ENCODE results near the gene MYO1A. TPM values are rescaled to one million over a fixed set of nuclear protein-coding genes. Genes with fewer than 3 reads are reported as not detected.
"Not testable (repeated sequence)": the region's sequence is repeated elsewhere in the genome, so short reads cannot be mapped to it uniquely, and the experiment has no call there.

The MYO1A gene
- total and polyA plus RNA-seq, 7 experiments from 2014 or later: 0.56 to 2.3 (median 1.8) TPM

DNA sequence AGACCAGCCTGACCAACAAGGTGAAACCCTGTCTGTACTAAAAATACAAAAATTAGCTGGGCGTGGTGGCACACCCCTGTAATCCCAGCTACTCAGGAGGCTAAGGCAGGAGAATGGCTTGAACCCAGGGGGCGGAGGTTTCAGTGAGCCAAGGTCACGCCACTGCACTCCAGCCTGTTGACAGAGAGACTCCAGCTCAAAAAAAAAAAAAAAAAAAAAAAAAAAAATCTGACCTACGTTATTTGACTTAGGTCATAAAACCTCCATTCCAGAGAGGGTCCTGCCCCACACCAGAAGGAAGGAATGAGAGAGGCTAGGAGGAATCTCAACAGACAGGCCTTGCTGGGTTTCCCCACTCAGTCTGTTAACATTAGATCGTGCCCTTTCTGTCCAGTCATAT lies 31.6 kb downstream of the MYO1A start:
- intact Hi-C loops (cut with micrococcal nuclease); H3K9me3 ChIP-seq (ENCODE audit: control insufficient read depth in 2 of 3, low read length in 3 of 3); DNase-seq; H3K36me3 Mint-ChIP-seq; ATAC-seq; H3K9me3 Mint-ChIP-seq; H3K4me3 Mint-ChIP-seq; H3K36me3 ChIP-seq (ENCODE audit: control insufficient read depth in 2 of 3, insufficient read depth in 3 of 3, low read length in 3 of 3); H3K27me3 ChIP-seq (ENCODE audit: control insufficient read depth in 2 of 2, insufficient read depth in 2 of 2, low read length in 2 of 2); H3K4me3 ChIP-seq (ENCODE audit: low read length); H3K27ac ChIP-seq (ENCODE audit: low read depth, low read length): not testable (repeated sequence)
- H3K27me3 Mint-ChIP-seq: peaks cover 0 to 14% (median 0%) of the 10 kb centered on the region in 5 donors
- peaks cover 10 to 62% (median 47%) of the 10 kb centered on the region in 7 donors for H3K4me1 Mint-ChIP-seq
- POLR2A ChIA-PET: interaction anchor here (0.6 to 3.2 kb wide), 11 partner anchors 8 to 1090 kb away, joined by 3 to 14 read pairs (median 5); partner anchors contain the start of gene NEMP1
- CTCF ChIA-PET: interaction anchor here (0.7 to 5.1 kb wide), 8 partner anchors 10 to 53 kb away, joined by 3 to 38 read pairs (median 4); no protein-coding TSS in a partner anchor
- peak overlapping the region in 3 of 9 donors; percentile 62 to 89 (median 83) for H3K27ac Mint-ChIP-seq
- H3K4me1 ChIP-seq (ENCODE audit: control insufficient read depth in 2 of 2, insufficient read depth in 2 of 2, low read length in 2 of 2): peaks cover 0 to 26% of the 10 kb centered on the region in 2 donors

DNA sequence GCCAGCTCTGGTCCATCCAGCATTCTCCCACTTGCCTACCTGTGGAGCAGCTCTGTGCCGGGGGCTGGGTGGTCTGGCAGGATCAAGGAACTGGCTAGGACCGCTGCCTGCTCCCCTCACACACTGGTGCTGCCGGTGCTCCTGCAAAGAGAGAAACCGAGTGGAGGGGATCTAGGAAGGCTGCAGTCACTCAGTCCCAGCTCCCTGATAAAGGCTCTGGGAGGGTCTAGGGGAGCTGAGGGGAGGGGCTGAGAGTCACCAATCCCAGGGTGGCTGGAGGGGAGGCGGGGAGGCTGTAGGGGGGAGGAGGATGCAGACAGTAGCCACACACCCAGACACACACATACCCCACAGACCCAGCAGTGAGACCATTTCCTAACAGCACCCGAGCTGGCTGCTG lies 33.6 kb downstream of the MYO1A start, which contains the start of gene TAC3:
TSS of gene TAC3 (minus strand) at position 182 of the 400 bp plus-strand sequence. CDS start 732 bp downstream, outside the sequence.
- peak within 1 kb of the TSS in 5 of 9 donors; percentile 35 to 75 (median 45) for H3K27ac Mint-ChIP-seq
- H3K27ac ChIP-seq (ENCODE audit: low read depth, low read length): no peak within 1 kb of the TSS
- no peak within 1 kb of the TSS for H3K4me3 ChIP-seq (ENCODE audit: low read length)
- POLR2A ChIA-PET: interaction anchor here (1.3 to 1.7 kb wide), 4 partner anchors 10 to 18 kb away, joined by 3 to 5 read pairs (median 5); no protein-coding TSS in a partner anchor
- H3K36me3 ChIP-seq (ENCODE audit: control insufficient read depth in 2 of 3, insufficient read depth in 3 of 3, low read length in 3 of 3): no peaks in the 10 kb centered on the region
- DNase-seq (no peak), ATAC-seq (no peak)
- CTCF ChIA-PET: interaction anchor here (0.7 to 5.1 kb wide), 6 partner anchors 8 to 263 kb away, joined by 3 to 38 read pairs (median 6); no protein-coding TSS in a partner anchor
- no peaks in the 10 kb centered on the region for H3K9me3 ChIP-seq (ENCODE audit: control insufficient read depth in 2 of 3, low read length in 3 of 3)
- intact Hi-C loops (cut with micrococcal nuclease): no loop called here
- no peaks in the 10 kb centered on the region for H3K9me3 Mint-ChIP-seq
- peaks cover 22 to 71% (median 54%) of the 10 kb centered on the region in 7 donors for H3K4me1 Mint-ChIP-seq
- peaks cover 0 to 4% (median 0%) of the 10 kb centered on the region in 5 donors for H3K36me3 Mint-ChIP-seq
- H3K27me3 Mint-ChIP-seq: peaks cover 0 to 14% (median 0%) of the 10 kb centered on the region in 5 donors
- no peaks in the 10 kb centered on the region for H3K27me3 ChIP-seq (ENCODE audit: control insufficient read depth in 2 of 2, insufficient read depth in 2 of 2, low read length in 2 of 2)
- peaks cover 0 to 40% of the 10 kb centered on the region in 2 donors for H3K4me1 ChIP-seq (ENCODE audit: control insufficient read depth in 2 of 2, insufficient read depth in 2 of 2, low read length in 2 of 2)
- no peak within 1 kb of the TSS for H3K4me3 Mint-ChIP-seq

DNA sequence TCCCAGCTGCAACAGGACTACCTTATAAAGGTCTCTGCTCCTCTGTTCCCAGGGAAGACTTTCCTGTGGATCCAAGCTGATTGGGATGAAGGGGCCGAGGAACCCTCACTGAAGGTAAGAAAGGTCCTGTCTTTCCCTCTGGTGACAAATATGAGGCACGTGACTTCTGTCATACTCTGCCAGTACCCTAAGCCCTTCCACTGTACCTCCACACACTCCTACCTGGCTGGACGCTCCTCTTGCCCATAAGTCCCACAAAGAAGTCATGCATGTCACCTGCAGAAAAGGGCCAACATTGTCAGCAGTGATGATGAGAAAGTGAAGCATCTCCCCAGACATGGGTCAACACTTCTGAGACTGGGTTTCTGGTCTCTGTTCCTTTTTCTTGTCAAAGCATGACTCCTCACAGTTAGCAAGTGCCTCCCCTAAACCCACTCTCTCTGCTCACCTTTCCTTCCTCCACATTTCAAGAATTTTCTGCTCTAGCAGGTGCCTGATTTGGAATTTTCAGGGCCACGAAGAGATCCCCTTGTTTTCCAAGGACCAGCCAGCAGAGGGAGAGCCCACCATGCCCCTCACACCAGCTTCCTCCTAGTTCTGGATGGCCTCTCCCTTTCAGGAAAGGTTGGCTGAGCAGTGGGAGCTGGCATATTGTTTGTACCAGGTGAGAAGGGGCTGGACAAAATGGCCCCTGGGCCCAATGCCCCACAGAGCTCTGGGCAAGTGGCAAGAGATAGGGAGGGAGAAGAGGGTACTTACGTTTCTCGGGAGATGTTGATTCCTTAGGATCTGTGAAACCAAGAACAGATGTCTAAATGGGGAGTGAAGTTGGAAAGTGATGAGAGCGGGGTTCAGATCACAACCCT lies 37.1 kb downstream of the MYO1A start:
- H3K4me1 Mint-ChIP-seq: peaks cover 18 to 72% (median 55%) of the 10 kb centered on the region in 7 donors

DNA sequence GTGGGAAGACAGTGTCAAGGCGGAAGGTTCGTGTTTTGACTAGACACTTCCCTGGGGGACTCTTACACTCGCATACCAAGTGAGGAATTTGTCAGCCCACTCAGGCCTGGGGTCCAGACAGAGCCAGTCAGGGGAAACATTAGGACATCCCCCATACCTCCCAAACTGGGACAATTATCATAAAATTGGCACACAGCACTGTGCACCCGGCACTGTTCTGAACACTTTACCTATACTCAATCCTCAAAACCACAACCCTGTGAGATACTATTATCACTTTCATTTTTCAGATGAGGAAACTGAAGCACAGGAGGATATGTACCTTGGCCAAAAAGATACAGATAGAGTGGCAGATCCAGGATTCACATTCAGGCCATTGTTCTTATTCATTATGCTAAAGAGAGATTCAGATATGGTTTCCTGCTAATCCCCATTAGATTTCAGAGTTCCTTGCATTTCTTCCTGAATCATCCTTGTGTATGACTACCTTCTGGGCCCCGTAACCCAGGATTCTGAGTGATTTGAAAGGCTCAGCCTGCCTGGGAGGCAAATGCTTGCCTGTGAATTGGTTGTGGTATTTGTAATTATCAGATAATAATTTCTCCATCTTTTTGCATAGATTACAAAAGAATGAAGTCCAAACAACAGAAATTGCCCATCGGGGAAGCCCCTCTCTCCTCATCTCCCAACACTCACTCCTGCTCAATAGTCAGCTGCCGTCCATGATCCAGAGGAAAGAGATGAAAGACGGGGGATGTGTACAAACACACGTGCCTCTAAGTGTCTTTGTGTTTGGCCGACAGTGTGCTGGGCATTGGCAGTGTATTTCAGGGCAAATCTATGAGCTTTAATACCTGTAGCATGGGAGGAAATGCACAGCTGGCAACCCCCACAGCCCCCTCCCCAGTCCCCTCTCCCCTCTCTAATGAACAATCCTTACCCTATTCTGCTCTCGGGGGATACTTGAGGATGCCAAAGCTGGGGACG lies 38.2 kb downstream of the MYO1A start:
- H3K4me1 ChIP-seq (ENCODE audit: control insufficient read depth in 2 of 2, insufficient read depth in 2 of 2, low read length in 2 of 2): peaks cover 9 to 45% of the 10 kb centered on the region in 2 donors
- no peaks in the 10 kb centered on the region for H3K9me3 ChIP-seq (ENCODE audit: control insufficient read depth in 2 of 3, low read length in 3 of 3)
- intact Hi-C loops (cut with micrococcal nuclease): loop anchor here in 1 of 2 donors (1.0 kb wide), 1 partner anchor 9 kb away; no protein-coding TSS in a partner anchor
- peak overlapping the region; percentile 23 for H3K4me3 ChIP-seq (ENCODE audit: low read length)
- peak; percentile 64 for ATAC-seq
- H3K36me3 ChIP-seq (ENCODE audit: control insufficient read depth in 2 of 3, insufficient read depth in 3 of 3, low read length in 3 of 3): no peaks in the 10 kb centered on the region
- ChIA-PET POLR2A (interaction anchor here (0.5 to 3.0 kb wide), 8 partner anchors 9 to 257 kb away, joined by 3 to 25 read pairs (median 6); partner anchors contain the start of gene STAT6), CTCF (interaction anchor here (0.5 to 11.4 kb wide), 9 partner anchors 8 to 439 kb away, joined by 3 to 241 read pairs (median 5); partner anchors contain the start of gene STAT6)
- Mint-ChIP-seq H3K9me3 (no peaks in the 10 kb centered on the region), H3K27me3 (peaks cover 0 to 14% (median 0%) of the 10 kb centered on the region in 5 donors), H3K27ac (peak overlapping the region; percentile 78 to 95 (median 90)), H3K4me1 (peaks cover 28 to 81% (median 66%) of the 10 kb centered on the region in 7 donors), H3K36me3 (peaks cover 0 to 4% (median 0%) of the 10 kb centered on the region in 5 donors), H3K4me3 (peak overlapping the region; percentile 42 to 78 (median 62))
- DNase-seq: peak in 4 of 9 donors; percentile 36 to 51 (median 43)
- H3K27me3 ChIP-seq (ENCODE audit: control insufficient read depth in 2 of 2, insufficient read depth in 2 of 2, low read length in 2 of 2): no peaks in the 10 kb centered on the region
- peak overlapping the region; percentile 55 for H3K27ac ChIP-seq (ENCODE audit: low read depth, low read length)

More for the DNA sequence above, 37.1 kb downstream of the MYO1A start:
- Mint-ChIP-seq H3K27me3 (peaks cover 0 to 14% (median 0%) of the 10 kb centered on the region in 5 donors), H3K9me3 (no peaks in the 10 kb centered on the region), H3K27ac (peak overlapping the region in 7 of 9 donors; percentile 14 to 95 (median 76)), H3K36me3 (peaks cover 0 to 4% (median 0%) of the 10 kb centered on the region in 5 donors), H3K4me3 (peak overlapping the region in 3 of 10 donors; percentile 45 to 57 (median 48))
- DNase-seq (no peak), ATAC-seq (no peak)
- intact Hi-C loops (cut with micrococcal nuclease): no loop called here
- CTCF ChIA-PET: interaction anchor here (1.0 to 11.4 kb wide), 4 partner anchors 8 to 99 kb away, joined by 4 to 241 read pairs (median 64); partner anchors contain the start of gene STAT6
- Histone ChIP-seq H3K4me1 (ENCODE audit: control insufficient read depth in 2 of 2, insufficient read depth in 2 of 2, low read length in 2 of 2) (peaks cover 5 to 35% of the 10 kb centered on the region in 2 donors), H3K4me3 (ENCODE audit: low read length) (no peak overlapping the region), H3K36me3 (ENCODE audit: control insufficient read depth in 2 of 3, insufficient read depth in 3 of 3, low read length in 3 of 3) (no peaks in the 10 kb centered on the region), H3K9me3 (ENCODE audit: control insufficient read depth in 2 of 3, low read length in 3 of 3) (no peaks in the 10 kb centered on the region), H3K27ac (ENCODE audit: low read depth, low read length) (no peak overlapping the region), H3K27me3 (ENCODE audit: control insufficient read depth in 2 of 2, insufficient read depth in 2 of 2, low read length in 2 of 2) (no peaks in the 10 kb centered on the region)
- POLR2A ChIA-PET: interaction anchor here (2.1 to 3.0 kb wide), 2 partner anchors 8 to 99 kb away, joined by 11 to 25 read pairs; partner anchors contain the start of gene STAT6

DNA sequence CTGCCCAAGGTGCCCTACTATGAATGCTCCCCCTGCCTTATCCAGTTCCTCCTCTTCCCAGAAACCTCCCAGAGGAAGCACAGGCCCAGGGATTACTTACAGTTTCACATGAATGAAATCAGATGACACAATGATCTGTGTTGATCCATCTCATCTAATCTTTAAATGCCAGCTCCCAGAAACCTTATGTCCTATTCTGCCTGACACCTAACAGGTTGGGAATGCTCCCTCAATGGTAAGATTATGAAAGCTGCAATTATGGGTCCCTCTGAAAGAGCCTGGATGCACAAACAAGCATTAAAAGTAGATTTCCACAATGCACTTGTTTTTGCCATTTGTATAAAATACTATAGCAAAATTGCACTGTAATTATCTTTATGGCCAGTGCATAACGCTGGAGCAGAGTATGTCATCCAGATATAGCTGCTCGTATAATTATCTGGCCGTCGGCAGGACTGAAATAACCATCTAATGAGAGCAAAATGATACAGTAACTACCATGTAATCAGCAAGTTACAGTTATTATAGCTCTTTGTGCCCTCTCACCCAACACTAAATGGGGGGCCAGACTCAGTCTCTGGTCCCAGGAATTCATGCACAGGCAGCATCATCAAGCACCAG lies 39.2 kb downstream of the MYO1A start:
- Histone ChIP-seq H3K4me3 (ENCODE audit: low read length) (peak overlapping the region; percentile 23), H3K27me3 (ENCODE audit: control insufficient read depth in 2 of 2, insufficient read depth in 2 of 2, low read length in 2 of 2) (no peaks in the 10 kb centered on the region), H3K36me3 (ENCODE audit: control insufficient read depth in 2 of 3, insufficient read depth in 3 of 3, low read length in 3 of 3) (no peaks in the 10 kb centered on the region), H3K9me3 (ENCODE audit: control insufficient read depth in 2 of 3, low read length in 3 of 3) (no peaks in the 10 kb centered on the region), H3K27ac (ENCODE audit: low read depth, low read length) (peak overlapping the region; percentile 55), H3K4me1 (ENCODE audit: control insufficient read depth in 2 of 2, insufficient read depth in 2 of 2, low read length in 2 of 2) (peaks cover 12 to 47% of the 10 kb centered on the region in 2 donors)
- ATAC-seq (no peak), DNase-seq (no peak)
- Mint-ChIP-seq H3K9me3 (no peaks in the 10 kb centered on the region), H3K4me1 (peaks cover 31 to 84% (median 70%) of the 10 kb centered on the region in 7 donors), H3K27me3 (peaks cover 0 to 14% (median 0%) of the 10 kb centered on the region in 5 donors), H3K36me3 (peaks cover 0 to 4% (median 0%) of the 10 kb centered on the region in 5 donors), H3K4me3 (peak overlapping the region in 3 of 10 donors; percentile 13 to 78 (median 47)), H3K27ac (peak overlapping the region in 8 of 9 donors; percentile 78 to 95 (median 90))
- CTCF ChIA-PET: interaction anchor here (0.5 to 11.4 kb wide), 10 partner anchors 9 to 438 kb away, joined by 3 to 241 read pairs (median 4); partner anchors contain the start of gene STAT6
- intact Hi-C loops (cut with micrococcal nuclease): loop anchor here in 1 of 2 donors (1.0 kb wide), 1 partner anchor 10 kb away; no protein-coding TSS in a partner anchor
- POLR2A ChIA-PET: interaction anchor here (0.5 to 3.0 kb wide), 10 partner anchors 10 to 256 kb away, joined by 3 to 25 read pairs (median 5); partner anchors contain the start of gene STAT6
